GM12892 (cell line): Measurements from ENCODE around the gene LIN7B.

Source experiments
- POLR2A ChIP-seq: IDR thresholded peaks from 2 replicates; pipeline ENCODE4 v1.6.1; 2011; ENCODE audit warnings: low read depth, low read length, control low read depth
- POLR2AphosphoS5 ChIP-seq: IDR thresholded peaks from 2 replicates; pipeline ENCODE4 v1.6.1; 2011; ENCODE audit warnings: low read depth, low read length, control low read depth

- TF ChIP-seq POLR2A, result no peak
- TF ChIP-seq POLR2AphosphoS5, result no peak
These were observed 15.0 kb downstream of the LIN7B start for GRCh38 chr19:49129238-49129583.
